GM18858 (cell line): ENCODE data around the gene FAM171A1.
"Not testable (repeated sequence)": the region's sequence is repeated elsewhere in the genome, so short reads cannot be mapped to it uniquely, and the experiment has no call there.

Source experiments
- ATAC-seq: cut with Tn5 transposase; IDR thresholded peaks from one replicate; pipeline ENCODE4 v1.9.1; 2021; ENCODE audit not compliant: unreplicated experiment

Gene FAM171A1

DNA sequence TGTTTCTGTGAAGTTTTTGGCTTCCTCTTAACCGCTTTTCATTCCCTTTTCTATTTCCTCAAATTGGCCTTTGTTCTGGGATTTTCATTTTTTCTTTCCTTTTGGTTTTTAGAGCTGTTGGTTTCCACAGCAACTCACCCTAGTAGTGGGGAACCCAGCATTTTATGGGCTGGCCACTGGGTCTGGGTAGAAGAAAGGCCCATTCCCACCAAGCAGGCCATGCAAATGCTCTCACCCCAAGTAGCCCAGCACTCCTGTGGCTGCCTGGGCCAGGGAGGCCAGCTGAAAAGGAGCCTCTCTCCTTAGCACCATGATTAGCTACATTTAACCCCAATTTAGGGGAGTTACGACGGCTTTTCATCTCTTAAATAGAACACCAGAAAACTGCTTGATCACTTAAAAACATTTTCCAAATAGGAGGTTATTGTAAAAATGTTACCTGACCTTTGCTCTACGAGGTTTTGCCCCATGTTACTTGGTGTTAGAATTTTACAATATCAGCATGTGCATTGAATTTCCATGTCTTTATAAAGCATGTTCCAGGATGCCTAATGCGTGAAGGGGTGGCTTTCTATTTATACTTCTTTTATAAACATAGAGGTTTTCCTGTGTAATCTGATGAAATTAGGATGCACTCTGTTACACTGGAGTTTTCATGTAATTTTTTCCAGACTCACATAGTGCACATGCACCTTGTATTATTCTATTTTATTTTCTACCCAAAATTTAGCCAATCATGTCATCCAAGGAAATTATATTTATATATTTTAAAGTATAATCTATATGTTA lies 75.4 kb downstream of the FAM171A1 start:
- ATAC-seq, result no peak

DNA sequence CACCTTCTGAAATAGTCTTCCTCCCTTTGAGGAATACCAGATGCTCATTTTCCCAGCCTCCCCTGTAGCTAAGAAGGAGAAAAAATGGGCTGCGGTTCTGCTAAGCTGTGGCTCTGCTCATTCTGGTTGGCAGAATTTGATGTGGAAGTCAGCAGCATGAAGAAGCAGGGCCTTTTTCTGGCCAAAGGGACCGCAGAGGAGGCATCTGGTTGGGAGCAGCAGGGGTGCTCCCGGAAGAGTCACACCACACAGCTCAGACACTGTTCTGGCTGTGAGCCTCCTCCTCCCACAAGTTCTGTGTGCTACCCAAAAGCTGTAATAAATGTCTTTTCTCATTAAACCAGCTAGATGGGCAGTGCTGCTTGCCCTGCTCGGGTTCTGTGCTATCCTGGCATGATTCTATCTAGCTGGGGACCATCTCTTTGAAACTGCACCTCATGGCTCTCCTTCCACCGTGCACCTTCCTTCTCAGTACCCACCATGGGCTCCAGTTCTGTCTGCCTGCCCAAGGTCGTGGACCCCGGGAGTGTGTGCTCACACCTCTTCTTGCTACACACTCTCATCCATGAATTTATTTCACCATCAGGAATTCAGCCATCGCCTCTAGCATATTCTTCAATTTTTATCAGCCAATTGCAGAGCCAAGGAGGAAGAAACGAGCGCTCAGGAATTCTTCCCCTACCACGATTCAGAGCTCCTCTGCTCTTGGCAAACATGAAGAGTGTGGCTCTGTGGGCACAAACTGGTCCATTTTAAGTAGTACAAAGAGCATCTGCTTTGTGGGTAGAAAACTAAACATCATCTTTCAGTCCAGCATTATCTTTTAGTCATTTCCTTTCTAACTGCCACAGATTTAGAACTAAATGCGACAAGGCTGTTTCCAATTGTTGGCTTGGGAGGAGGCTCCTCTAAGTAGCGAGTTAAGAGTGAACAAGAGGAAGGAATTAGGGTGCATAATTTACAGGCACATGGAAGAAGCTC lies 76.9 kb downstream of the FAM171A1 start:
- ATAC-seq, result no peak

DNA sequence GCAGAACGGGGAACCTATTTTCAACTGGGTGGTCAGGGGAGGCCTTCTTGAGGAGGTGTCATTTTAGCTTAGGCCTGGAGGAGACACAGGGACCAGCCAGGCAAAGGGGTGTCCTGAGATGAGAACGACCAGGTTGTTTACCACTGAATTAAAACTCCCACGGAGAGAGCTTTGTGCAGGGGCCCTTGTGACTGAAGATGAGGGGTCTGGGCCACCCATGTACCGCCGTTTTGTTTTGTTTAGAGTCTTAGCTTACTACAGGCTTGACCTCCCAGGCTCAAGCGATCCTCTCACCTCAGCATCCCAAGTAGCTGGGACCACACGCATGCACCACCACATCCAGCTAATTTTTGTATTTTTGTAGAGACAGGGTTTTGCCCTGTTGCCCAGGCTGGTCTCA lies 80.4 kb downstream of the FAM171A1 start:
- no peak for ATAC-seq

DNA sequence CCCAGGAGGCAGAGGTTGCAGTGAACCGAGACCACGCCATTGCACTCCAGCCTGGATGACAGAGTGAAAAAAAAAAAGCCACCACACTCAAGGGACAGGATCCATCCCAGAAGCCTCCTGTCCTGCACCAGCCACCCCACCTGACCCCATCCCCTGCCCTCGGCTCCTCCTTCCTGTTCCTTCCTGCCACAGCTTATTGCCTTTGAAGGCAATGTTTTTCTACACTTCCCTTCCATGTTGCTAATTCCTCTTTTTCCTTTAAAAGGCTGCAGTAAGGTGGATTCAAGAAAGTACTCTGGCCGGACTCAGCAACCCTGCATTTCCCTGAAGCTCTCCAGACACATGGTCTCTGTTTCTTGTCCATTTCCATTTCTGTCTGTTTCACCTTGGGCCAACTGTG lies 80.9 kb downstream of the FAM171A1 start:
- ATAC-seq, result no peak

DNA sequence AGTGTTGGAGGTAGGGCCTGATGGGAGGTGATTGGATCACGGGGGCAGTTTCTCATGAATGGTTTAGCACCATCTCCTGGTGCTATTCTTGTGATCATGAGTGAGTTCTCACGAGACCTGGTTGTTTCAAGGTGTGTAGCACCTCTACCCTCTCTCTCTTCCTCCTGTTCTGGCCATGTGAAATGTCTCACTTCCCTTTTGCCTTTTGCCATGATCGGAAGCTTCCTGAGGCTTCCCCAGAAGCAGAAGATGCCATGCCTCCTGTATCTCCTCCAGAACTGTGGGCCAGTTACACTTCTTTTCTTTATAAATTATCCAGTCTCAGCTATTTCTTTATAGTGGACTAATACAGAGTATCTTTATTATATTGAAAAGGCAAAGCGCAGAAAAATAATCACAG lies 90.1 kb downstream of the FAM171A1 start:
- no peak for ATAC-seq

DNA sequence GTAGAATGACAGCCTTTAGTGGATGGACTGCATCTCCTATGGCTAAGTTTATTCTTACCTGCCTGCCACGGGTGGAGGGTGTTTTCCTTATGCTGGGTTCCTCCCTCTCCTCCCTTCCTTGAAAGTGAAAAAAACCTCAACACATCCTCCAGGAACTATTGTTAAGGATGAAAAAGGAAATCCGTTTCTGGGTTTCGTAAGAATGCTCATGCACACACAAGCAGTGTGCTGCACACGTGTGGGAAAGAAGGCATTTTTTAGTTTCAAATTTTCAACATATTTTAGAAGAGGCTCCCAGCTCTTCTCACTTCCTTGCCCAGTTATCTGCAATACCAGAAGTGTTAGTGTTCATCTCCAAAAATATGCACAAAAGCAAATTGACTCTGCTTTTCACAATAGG lies 90.6 kb downstream of the FAM171A1 start:
- no peak for ATAC-seq

DNA sequence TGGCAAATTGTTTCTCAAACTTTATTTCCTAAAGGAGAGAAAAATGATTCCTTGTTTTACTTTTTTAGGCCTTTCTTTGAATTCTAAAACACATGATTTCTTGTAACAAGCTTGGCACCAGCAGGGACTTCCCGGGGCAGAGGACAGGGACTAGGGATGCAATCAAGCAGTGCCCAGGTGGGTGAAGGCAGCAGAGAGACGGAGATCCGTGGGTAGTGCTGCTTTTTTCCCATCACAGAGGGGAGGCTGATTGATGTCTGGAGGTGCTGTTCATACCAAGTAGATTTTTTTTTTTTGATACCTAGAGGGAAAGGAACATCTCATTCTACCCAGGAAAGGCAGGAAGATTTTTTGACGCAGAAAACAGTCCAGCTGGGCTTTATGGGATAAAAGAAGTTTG lies 91.9 kb downstream of the FAM171A1 start:
- ATAC-seq, result no peak

DNA sequence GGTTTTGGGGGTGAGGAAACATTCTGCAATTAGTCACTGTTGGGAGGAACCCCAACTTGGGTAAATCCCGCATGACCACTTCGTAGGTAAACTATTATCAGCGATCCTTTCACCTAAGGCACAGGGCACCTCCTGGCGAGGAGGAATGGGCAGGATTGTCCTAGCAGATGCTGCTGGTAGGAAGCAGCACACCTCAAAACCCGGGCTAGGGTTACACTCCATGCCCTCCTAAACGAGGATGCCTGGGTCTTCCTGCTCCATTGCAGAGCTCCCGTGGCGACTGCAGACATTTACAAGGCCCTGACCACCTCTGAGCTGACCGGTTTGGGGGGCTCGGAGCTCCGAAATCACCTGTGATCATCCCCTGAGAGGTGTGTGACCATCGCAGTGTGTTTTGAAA lies 92.3 kb downstream of the FAM171A1 start:
- no peak for ATAC-seq

DNA sequence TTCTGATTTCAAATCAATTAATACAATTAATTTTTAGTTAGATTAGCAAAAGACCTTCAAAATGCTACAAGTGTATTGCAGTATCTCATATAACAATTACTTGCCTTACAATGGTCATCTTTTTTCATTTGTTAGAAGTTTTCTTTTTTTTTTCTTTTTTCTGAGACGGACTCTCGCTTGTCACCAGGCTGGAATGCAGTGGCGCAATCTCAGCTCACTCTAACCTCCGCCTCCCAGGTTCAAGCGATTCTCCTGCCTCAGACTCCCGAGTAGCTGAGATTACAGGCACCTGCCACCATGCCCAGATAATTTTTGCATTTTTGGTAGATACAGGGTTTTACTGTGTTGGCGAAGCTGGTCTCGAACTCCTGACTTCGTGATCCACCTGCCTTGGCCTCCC lies 95.0 kb downstream of the FAM171A1 start:
- not testable (repeated sequence) for ATAC-seq

DNA sequence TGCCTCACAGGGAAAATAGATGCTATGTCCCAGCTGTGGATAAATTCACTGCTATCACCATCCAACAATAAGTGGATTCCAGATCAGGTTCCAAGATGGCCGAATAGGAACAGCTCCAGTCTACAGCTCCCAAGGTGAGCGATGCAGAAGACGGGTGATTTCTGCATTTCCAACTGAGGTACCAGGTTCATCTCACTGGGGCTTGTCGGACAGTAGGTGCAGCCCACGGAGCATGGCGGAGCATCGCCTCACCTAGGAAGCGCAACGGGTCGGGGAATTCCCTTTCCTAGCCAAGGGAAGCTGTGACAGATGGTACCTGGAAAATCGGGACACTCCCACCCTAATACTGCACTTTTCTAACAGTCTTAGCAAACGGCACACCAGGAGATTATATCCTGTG lies 101.3 kb downstream of the FAM171A1 start:
- ATAC-seq, result not testable (repeated sequence)

DNA sequence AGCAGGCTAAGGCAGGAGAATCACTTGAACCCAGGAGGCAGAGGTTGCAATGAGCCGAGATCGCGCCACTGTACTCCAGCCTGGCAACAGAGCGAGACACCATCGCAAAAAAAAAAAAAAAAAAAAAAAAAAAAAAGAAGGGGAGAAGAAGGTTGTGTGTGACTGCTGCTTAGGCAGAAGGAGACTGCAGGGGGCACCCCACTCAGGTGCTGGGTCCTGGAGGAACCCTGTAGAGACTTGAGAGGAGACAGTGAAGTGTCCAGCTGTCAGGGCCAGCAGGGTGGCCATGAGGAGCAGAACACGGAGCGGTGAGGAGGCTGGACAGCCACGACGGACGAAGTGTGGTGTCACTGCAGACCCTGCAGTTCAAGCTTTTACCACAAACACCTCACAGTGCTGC lies 103.6 kb downstream of the FAM171A1 start:
- ATAC-seq, result no peak

DNA sequence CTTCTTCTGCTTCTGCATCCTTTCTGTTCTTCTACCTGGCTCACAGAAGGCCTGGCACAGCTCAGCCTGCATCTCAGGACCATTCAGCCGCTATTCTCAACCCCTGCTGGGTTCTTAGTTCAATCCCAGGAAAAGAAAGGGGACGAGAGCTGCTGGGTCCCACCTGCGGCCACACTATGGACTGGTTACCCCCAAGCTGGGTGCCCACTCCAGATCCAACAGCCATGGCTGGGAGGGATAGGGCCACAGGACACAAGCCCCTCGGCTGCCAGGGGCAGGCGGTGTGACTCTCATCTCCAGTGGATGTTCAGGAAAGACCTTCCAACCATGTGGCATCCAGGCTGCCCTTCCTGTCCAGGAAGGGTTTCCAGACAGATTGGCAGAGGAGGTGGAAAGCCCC lies 105.0 kb downstream of the FAM171A1 start:
- no peak for ATAC-seq

DNA sequence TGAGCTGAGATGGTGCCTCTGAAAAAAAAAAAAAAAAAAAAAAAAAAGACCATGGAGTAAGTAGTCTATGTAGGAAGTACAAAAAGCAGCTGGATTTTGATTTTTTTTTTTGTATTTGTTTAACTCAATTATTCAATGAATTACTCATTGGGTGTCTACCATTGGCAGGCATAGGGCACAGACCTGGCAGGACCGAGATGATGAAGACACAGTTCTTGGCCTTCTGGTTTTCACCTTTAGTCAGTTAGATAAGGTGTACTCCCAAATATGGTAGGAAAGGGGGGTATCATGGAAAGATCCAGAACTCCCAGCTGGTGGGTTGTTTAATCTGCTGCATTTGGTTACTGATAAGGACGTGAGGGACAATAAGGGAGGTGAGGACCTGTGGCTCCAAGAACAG lies 105.5 kb downstream of the FAM171A1 start:
- ATAC-seq, result no peak

DNA sequence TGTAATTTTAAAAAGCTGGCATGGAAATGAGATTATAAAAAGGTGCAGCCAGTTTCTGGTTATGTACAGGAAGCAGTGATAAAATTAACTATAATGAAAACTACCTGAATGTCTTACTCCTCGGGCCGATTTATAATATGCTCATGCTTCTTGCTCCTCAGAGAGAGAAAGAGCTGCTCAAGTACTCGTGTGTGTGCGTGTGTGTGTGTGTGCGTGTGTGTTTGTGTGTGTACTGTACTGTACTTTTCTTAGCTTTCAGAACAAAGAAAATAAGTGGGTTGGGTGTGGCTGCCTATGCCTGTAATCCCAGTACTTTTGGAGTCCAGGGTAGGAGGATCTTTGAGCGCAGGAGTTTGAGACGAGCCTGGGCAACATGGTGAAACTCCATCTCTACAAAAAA lies 106.0 kb downstream of the FAM171A1 start:
- no peak for ATAC-seq

DNA sequence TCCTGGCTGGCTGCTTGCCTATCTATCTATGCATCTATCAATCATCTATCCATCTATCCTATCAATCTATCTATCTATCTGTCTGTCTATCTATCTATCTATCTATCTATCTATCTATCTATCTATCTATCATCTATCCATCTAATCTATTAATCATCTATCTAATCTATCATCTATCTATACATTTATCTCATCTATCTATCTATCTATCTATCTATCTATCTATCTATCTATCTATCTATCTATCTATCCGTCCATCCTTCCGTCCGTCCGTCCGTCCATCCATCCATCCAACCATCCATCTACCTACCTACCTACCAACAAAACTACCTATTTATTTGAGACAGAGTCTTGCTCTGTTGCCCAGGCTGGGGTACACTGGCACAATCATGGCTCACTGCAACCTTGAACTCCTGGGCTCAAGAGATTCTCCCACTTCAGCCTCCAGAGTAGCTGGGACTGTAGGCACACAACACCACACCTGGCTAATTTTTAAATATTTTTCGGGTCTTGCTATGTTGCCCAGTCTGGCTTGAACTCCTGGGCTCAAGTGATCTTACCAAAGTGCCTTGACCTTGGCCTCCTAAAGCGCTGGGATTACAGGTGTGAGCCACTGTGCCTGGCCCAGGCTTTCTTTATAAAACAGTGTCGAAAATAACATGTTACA lies 107.3 kb downstream of the FAM171A1 start:
- ATAC-seq, result no peak

DNA sequence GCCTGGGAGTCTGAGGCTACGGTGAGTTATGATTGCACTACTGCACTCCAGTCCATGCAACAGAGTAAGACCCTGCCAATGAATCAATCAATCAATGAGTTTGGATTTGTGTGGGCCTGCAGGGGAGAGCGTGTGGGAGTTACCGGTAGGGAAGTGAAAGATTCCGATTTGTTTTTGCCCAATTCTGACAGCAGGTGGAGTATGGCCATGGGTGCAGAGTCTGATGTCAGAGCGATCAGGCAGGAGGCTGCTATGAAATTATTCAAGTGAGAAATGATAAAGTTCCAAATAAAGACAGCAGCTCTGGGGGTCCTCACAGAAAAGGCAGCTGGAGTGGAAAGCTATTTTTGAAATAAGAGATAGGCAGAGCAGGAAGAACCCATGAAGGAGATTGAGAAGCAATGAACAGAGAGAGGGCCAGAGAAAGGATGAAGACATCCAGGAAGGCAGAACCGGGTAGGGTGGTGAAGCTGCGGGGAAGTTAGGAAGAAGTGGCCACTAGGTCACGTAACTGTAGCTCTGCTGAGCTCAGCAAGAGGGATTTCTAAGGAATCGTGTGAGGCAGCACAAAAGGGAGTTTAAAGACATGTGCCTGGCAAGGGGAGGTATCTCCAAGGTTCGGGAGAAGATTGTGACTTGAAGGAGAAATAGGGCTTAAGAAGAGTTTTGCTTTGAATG lies 108.9 kb downstream of the FAM171A1 start:
- ATAC-seq, result no peak

DNA sequence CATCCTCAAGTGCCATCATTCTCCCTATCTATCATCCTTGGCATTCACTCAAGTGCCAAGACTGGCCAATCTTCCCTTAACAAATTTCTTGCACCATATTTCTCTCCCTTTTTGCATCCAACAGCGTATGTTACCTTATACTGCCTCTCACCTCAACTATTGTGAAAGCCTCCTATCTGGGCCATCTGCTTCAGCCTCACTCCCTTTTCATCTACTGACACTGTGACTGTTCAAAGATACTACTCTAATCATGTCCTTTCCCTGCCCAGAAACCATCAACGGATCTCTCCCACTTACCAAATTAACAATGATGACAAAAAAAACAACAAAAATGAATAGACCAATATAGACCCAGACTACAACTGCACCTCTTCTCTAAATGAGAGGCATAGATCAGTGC lies 112.0 kb downstream of the FAM171A1 start:
- no peak for ATAC-seq

DNA sequence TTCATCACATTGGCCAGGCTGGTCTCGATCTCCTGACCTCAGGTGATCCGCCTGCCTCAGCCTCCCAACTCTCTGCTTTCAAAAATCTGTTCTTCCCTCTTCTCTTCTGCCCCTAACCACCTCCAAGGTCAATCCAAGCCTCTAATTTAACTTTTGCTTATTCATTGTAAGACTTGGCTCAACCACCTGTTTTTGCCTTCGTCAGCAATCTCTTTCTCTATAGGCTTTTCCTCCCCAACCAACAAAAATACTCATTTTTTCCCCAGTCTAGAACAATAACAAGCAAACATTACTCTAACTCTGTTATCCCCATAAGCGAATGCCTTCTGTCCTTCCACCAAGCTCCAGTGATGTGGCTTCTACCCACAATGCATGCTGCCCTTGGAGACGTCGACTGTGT lies 112.8 kb downstream of the FAM171A1 start:
- ATAC-seq, result no peak

DNA sequence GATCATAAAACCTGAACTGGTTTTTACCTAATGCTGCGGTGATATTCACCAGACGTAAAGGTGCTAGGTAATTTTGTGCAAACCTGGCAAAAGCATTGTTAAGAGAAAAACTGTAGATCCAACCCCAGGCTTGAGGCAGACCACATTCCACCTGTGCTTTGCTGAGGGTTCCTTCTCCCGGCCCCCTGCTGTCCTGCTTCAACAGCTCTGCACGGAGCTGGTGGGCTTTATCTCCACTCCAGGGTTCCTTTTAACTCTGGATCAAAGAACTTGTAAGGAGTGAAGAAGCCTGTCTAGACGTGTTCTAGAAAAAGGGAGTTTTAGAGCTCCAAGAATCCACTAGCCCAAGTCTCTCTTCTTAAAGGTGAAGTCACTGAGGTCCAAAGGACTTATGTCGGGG lies 115.1 kb downstream of the FAM171A1 start:
- ATAC-seq, result no peak

DNA sequence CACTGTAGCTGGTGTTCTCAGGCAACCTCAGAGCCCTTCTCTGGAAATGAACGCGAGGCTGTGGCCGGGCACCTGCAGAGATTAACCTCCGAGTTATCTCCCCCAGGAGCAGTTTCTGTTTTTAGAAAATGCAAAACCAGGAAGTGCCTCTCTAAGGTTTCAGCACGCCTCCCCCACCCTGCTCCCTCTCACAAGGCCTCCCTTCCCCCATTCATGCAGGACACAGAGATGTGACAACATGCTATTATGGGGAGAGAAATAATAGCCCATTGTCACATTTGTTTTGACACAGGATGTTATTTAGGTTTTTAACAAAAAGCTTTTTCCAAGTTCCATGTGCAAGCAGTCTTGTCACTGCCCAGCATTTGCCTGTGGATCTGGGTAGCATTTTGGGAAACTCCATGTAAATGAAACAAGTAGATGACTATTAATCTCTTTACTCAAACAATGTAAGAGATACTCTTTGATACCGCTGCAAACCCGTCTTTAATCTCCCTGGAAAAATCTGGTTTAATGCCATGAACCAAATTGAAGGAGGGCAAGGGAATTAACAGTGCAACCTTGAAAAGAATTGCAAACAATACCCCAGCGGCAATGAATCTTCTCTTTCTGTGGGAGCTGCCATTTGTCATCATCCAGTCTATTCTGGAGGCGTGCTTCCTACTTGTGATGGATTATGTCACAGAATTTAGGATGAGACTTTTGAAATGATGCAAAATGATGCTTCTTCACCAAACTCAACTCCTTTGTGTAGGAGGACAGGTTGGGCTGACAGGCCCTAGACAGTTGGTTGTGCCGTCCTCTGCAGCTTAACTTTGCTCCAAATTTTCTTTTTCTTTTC lies 116.1 kb downstream of the FAM171A1 start:
- ATAC-seq, result no peak
